Body of pancreas (tissue), 4 donors: Measurements from ENCODE around the gene AMOTL1. TPM values are rescaled to one million over a fixed set of nuclear protein-coding genes. Genes with fewer than 3 reads are reported as not detected.

ENCODE experiments used
- ATAC-seq: fragments of 150-250 bp; one replicate; pipeline ENCODE4 v1.9.1; 2016
- DNase-seq, 4 donors: peaks; one replicate each; pipeline ENCODE4 v3.0.0-alpha.2; 2019
- H3K27ac ChIP-seq, 4 donors: fragments of 200-600 bp; sonication (generic); 1 replicate in 3 of 4; 2 replicates in 1 of 4; pipeline versions ENCODE4 v1.5.1 to v1.6.1; 2016 to 2019; ENCODE audit warnings: mild to moderate bottlenecking in 1 of 4, mixed read lengths in 1 of 4, moderate library complexity in 1 of 4
- H3K27me3 ChIP-seq, 2 donors: fragments of 200-600 bp; sonication (generic); one replicate each; pipeline ENCODE4 v1.6.0; 2016; ENCODE audit warnings: mild to moderate bottlenecking in 1 of 2
- H3K36me3 ChIP-seq, 2 donors: fragments of 200-600 bp; sonication (generic); replicated peaks in 1 of 2; 2 replicates each; pipeline ENCODE4 v1.5.1; 2016; ENCODE audit warnings: low read depth in 2 of 2; ENCODE audit not compliant: insufficient read depth in 1 of 2
- H3K4me1 ChIP-seq: fragments of 200-600 bp; sonication (generic); one replicate; pipeline ENCODE4 v1.6.0; 2016
- H3K4me3 ChIP-seq, 2 donors: fragments of 200-600 bp; sonication (generic); 1 replicate in 1 of 2; 2 replicates in 1 of 2; pipeline ENCODE4 v1.5.1; 2016 to 2019
- H3K9me3 ChIP-seq, 3 donors: fragments of 200-600 bp; sonication (generic); 1 replicate in 2 of 3; 2 replicates in 1 of 3; pipeline ENCODE4 v1.5.1; 2016
- CTCF ChIP-seq, 7 experiments: fragments of 450-650 bp in 4 of 7; fragments of 200-600 bp in 3 of 7; sonication (generic) in 3 of 7; IDR thresholded peaks; one replicate each; pipeline ENCODE4 v1.5.1; 2016 to 2019; ENCODE audit warnings: antibody characterized with exemption in 7 of 7
- POLR2A ChIP-seq, 3 donors: fragments of 450-650 bp; IDR thresholded peaks; one replicate each; pipeline ENCODE4 v1.6.1; 2016; ENCODE audit warnings: antibody characterized with exemption in 3 of 3, mild to moderate bottlenecking in 2 of 3
- WGBS, 2 donors: methylation state at CpG; one replicate each; pipeline ENCODE4 v1.1.5; 2017; 5-methylcytosine and 5-hydroxymethylcytosine counted together
- intact Hi-C: fragments of 100-400 bp; cut with DNase I; formaldehyde crosslinking; loops from one replicate; pipeline ENCODE4 v1.15.1; 2023
- total RNA-seq, 2 donors: library from RNA; depleted of rRNA; stranded (reverse); fragments of >200 nt; gene quantifications; one replicate each; pipeline ENCODE4 v1.1.0, GENCODE V29; 2016

The AMOTL1 gene
- total RNA-seq, 2 donors from 2014 or later, result 20.4 to 21.5 TPM

- ATAC-seq (no peak), DNase-seq (no peak)
- Histone ChIP-seq H3K9me3 (no peaks in the 10 kb centered on the region), H3K27ac (no peak overlapping the region), H3K4me1 (no peaks in the 10 kb centered on the region), H3K27me3 (no peaks in the 10 kb centered on the region), H3K4me3 (no peak overlapping the region), H3K36me3 (peaks cover 0 to 18% of the 10 kb centered on the region in 2 donors)
- no peak for TF ChIP-seq POLR2A (IDR thresholded peaks at IDR 0.05)
- no peak for TF ChIP-seq CTCF (IDR thresholded peaks at IDR 0.05)
- intact Hi-C loops, result no loop called here
- WGBS, 2 donors, result 77 to 85% methylated on average over 5 of the region's 5 CpGs
Measured at GRCh38 chr11:94873916-94874540, 105.9 kb downstream of the AMOTL1 start.

- TF ChIP-seq POLR2A (IDR thresholded peaks at IDR 0.05) (no peak), CTCF (IDR thresholded peaks at IDR 0.05) (no peak)
- intact Hi-C loops, result no loop called here
- Histone ChIP-seq H3K4me3 (no peak overlapping the region), H3K27me3 (no peaks in the 10 kb centered on the region), H3K4me1 (no peaks in the 10 kb centered on the region), H3K27ac (no peak overlapping the region), H3K9me3 (no peaks in the 10 kb centered on the region), H3K36me3 (peaks cover 0 to 10% of the 10 kb centered on the region in 2 donors)
- 87 to 91% methylated on average over 8 of the region's 8 CpGs for WGBS, 2 donors
- DNase-seq (no peak), ATAC-seq (no peak)
Measured at GRCh38 chr11:94876222-94876621, 108.1 kb downstream of the AMOTL1 start.

- Histone ChIP-seq H3K4me1 (no peaks in the 10 kb centered on the region), H3K9me3 (no peaks in the 10 kb centered on the region), H3K27ac (peak overlapping the region in 1 of 4 donors; percentile 20), H3K4me3 (no peak overlapping the region), H3K36me3 (peaks cover 0 to 10% of the 10 kb centered on the region in 2 donors), H3K27me3 (no peaks in the 10 kb centered on the region)
- DNase-seq (peak; percentile 34 to 76 (median 44)), ATAC-seq (peak; percentile 68)
- TF ChIP-seq CTCF (IDR thresholded peaks at IDR 0.05) (no peak), POLR2A (IDR thresholded peaks at IDR 0.05) (no peak)
- intact Hi-C loops, result no loop called here
- WGBS, 2 donors, result 66 to 80% methylated on average over 12 of the region's 12 CpGs
Measured at GRCh38 chr11:94876645-94877442, 108.7 kb downstream of the AMOTL1 start.

- H3K9me3 ChIP-seq, result no peaks in the 10 kb centered on the region
- no peak for TF ChIP-seq CTCF (IDR thresholded peaks at IDR 0.05)
- no peak for TF ChIP-seq POLR2A (IDR thresholded peaks at IDR 0.05)
- WGBS, 2 donors, result 77 to 78% methylated on average over 11 of the region's 11 CpGs
- ATAC-seq (no peak), DNase-seq (no peak)
- intact Hi-C loops, result no loop called here
- H3K4me3 ChIP-seq, result no peak overlapping the region
- no peaks in the 10 kb centered on the region for H3K4me1 ChIP-seq
- H3K36me3 ChIP-seq, result peaks cover 0 to 8% of the 10 kb centered on the region in 2 donors
- H3K27ac ChIP-seq, result peak overlapping the region in 1 of 4 donors; percentile 20
- H3K27me3 ChIP-seq, result no peaks in the 10 kb centered on the region
Measured at GRCh38 chr11:94877443-94878200, 109.5 kb downstream of the AMOTL1 start.
